T-helper 17 cell (primary cell): Measurements from ENCODE around the gene HLA-DOA. TPM values are rescaled to one million over a fixed set of nuclear protein-coding genes. Genes with fewer than 3 reads are reported as not detected.

Source experiments
- ATAC-seq: fragments of 150-1000 bp; cut with Tn5 transposase; 2 replicates; pipeline ENCODE4 v1.10.0; 2021; ENCODE audit warnings: mild to moderate bottlenecking, moderate library complexity
- DNase-seq, 3 donors: peaks; one replicate each; pipeline versions ENCODE4 v3.0.0 to v3.0.0-alpha.2; 2020 to 2021
- H3K9me3 ChIP-seq: one replicate; pipeline ENCODE4 v1.7.0; 2013; ENCODE audit warnings: low read length, mild to moderate bottlenecking; ENCODE audit not compliant: control insufficient read depth, poor library complexity, severe bottlenecking
- H3K27ac Mint-ChIP-seq: one replicate; pipeline ENCODE4 v1.8.0; 2022; ENCODE audit warnings: mild to moderate bottlenecking, moderate library complexity, mixed read lengths
- H3K27me3 Mint-ChIP-seq: one replicate; pipeline ENCODE4 v1.8.0; 2022; ENCODE audit warnings: mixed read lengths
- H3K36me3 Mint-ChIP-seq: one replicate; pipeline ENCODE4 v1.8.0; 2022; ENCODE audit warnings: low read depth, mixed read lengths
- H3K4me1 Mint-ChIP-seq: one replicate; pipeline ENCODE4 v1.8.0; 2022; ENCODE audit warnings: mild to moderate bottlenecking, mixed read lengths
- H3K4me3 Mint-ChIP-seq: one replicate; pipeline ENCODE4 v1.8.0; 2022; ENCODE audit warnings: mild to moderate bottlenecking, moderate library complexity, mixed read lengths
- total RNA-seq, 4 donors: library from RNA in 2 of 4; stranded (reverse) in 2 of 4; gene quantifications; one replicate each; pipeline ENCODE4 v1.2.3 and lab custom pipeline; 2022 to 2026

Gene HLA-DOA
- total RNA-seq (1 to 10 TPM; 2.6 to 5.1 TPM), total RNA-seq (lab: John Stamatoyannopoulos, UW) (6.0 to 10.1 reads per million in 2 donors)

DNA sequence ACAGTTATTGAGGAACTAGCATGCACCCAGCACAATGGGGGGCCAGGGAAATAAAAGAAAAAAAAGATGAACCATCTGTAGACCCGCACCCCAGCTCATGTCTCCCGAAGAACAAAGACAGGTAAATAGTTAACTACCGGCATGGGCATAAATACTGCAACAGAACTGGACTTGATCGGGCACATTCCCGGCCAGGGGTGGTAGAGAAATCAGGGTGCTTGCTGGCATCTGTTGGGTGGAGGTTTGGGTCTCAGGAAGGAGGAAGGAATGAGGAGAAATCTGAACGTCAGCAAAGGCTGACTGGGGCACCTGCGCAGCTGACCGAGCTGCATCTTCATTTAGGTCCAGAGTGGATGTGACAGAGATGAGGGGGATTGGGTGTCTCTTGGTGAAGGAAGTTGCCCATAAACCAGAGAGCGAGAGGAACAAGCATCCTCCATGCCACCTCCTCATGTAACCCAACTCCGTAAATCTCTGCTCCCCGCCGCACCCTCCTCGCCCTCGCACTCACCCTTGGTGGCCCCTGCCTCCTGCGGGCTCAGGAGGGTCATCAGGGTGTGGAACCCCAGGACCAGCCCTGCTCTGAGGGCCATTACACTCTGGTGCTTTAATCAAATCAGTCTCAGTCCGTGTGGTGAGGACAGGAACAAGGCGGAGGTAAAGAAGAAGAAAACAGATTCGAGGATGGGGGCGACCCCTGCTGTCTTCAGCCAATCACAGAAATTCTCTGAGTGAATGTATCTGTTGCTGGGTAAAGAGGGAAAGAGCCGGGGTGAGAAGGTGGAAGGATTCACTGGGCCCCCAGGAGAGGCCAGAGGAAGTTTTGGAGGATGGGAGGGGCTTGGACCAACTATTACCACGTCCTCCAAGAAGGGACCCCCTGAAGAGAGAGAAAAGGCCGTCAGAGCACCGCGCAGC, at the start of gene HLA-DOA:
Gene HLA-DOA, minus strand, starts transcription at position 648 of the 918 bp plus-strand sequence.
- Mint-ChIP-seq H3K4me1 (peaks cover 15% of the 10 kb centered on the region), H3K4me3 (peak within 1 kb of the TSS; percentile 82), H3K27ac (peak within 1 kb of the TSS; percentile 9), H3K36me3 (no peaks in the 10 kb centered on the region), H3K27me3 (peaks cover 59% of the 10 kb centered on the region)
- peak; percentile 88 for ATAC-seq
- DNase-seq: no peak
- no peaks in the 10 kb centered on the region for H3K9me3 ChIP-seq

DNA sequence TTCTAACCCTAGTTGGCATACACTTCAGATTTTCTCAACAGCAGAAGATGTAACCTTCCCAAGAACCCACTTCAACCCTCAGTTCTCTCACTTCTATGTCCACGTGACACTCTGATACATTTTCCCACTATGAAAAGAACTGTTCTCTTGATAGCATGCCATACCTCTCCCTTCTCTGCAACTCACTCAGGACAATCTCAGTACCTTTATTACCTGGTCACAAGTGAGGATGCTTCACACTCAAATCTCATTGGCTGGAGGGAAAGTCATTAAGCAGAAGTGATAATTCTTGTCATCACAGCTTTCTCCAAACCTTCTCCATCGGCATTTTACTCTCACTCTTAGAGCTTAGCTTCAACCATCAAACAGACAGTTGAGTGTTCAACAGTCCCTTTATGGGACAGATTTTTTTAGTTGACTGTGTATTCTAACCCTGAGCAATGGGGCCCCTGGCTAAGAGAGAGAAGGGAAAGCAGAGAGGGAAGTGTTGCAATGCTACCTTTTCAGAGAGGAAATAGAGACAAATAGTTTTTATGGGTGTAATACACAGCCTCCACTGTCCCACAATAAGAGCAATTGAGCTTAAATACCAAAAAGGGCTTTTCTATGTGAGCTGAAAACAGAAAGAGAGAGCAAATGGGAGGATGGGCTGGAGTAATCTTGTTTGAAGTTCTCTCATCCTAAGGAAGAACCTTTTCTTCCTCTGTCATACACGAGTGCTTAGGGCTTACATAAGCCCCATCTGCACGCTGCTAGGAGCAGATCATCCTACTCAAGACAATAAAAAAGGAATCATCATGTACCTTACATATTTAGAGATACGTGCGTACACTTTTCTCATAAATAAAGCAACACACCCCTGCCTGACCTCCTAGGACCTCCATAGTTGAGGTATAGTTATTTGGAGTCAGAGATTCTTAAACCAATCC, 48.1 kb upstream of the HLA-DOA start:
- H3K36me3 Mint-ChIP-seq: no peaks in the 10 kb centered on the region
- H3K27ac Mint-ChIP-seq: peak overlapping the region; percentile 71
- H3K27me3 Mint-ChIP-seq: peaks cover 29% of the 10 kb centered on the region
- DNase-seq: no peak
- ATAC-seq: peak; percentile 47
- peaks cover 9% of the 10 kb centered on the region for H3K4me1 Mint-ChIP-seq
- no peaks in the 10 kb centered on the region for H3K9me3 ChIP-seq
- no peak overlapping the region for H3K4me3 Mint-ChIP-seq

GRCh38 chr6:33053230-33053629, 43.8 kb upstream of the HLA-DOA start:
- no peak overlapping the region for H3K4me3 Mint-ChIP-seq
- peaks cover 3% of the 10 kb centered on the region for H3K36me3 Mint-ChIP-seq
- no peaks in the 10 kb centered on the region for H3K9me3 ChIP-seq
- peaks cover 64% of the 10 kb centered on the region for H3K27me3 Mint-ChIP-seq
- ATAC-seq: no peak
- peaks cover 9% of the 10 kb centered on the region for H3K4me1 Mint-ChIP-seq
- no peak for DNase-seq
- H3K27ac Mint-ChIP-seq: no peak overlapping the region

GRCh38 chr6:33052627-33053026, 43.2 kb upstream of the HLA-DOA start:
- Mint-ChIP-seq H3K27me3 (peaks cover 68% of the 10 kb centered on the region), H3K4me3 (no peak overlapping the region)

DNA sequence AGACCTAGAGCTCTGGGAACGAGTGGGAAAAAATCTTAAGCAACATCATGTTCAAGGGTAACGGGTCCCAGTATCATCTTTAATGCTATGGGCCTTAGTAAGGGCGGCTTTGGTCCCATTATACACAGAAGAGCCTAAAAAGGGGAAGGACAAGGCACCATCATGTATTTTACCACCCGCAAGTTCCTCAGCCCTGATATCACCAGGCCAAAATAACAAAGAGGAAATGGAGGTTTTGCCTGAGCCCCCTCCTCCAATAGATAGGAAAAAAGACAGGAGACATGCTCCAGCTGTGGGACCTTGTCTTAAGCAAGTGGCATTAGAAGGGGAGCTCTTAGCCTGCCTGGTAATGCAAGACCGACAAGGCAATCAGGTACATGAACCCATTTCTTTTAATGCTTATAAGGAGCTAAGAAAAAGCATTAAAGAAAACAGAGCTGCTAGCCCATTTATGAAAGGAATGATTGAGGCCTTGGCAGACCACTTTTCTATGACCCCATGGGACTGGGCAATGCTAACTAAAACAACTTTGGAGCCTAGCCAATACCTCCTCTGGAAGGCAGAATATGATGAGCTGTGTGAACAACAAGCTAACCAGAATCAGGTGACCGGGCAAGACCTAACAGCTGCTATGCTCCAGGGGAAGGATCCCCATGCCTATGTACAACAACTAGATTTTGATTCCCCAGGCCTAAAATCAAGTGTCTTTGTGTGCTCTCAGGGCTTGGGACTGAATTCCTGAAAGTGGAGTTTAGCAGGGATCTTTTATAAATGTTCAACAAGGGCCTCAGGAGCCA, 40.8 kb upstream of the HLA-DOA start:
- H3K9me3 ChIP-seq: no peaks in the 10 kb centered on the region
- Mint-ChIP-seq H3K4me3 (no peak overlapping the region), H3K27me3 (peaks cover 85% of the 10 kb centered on the region), H3K27ac (peak overlapping the region; percentile 37), H3K4me1 (no peaks in the 10 kb centered on the region), H3K36me3 (peaks cover 5% of the 10 kb centered on the region)
- no peak for DNase-seq
- no peak for ATAC-seq

More at GRCh38 chr6:33052627-33053026, 43.2 kb upstream of the HLA-DOA start:
- no peaks in the 10 kb centered on the region for H3K9me3 ChIP-seq
- ATAC-seq: no peak
- no peak for DNase-seq
- peaks cover 3% of the 10 kb centered on the region for H3K36me3 Mint-ChIP-seq
- H3K27ac Mint-ChIP-seq: no peak overlapping the region
- H3K4me1 Mint-ChIP-seq: peaks cover 7% of the 10 kb centered on the region

DNA sequence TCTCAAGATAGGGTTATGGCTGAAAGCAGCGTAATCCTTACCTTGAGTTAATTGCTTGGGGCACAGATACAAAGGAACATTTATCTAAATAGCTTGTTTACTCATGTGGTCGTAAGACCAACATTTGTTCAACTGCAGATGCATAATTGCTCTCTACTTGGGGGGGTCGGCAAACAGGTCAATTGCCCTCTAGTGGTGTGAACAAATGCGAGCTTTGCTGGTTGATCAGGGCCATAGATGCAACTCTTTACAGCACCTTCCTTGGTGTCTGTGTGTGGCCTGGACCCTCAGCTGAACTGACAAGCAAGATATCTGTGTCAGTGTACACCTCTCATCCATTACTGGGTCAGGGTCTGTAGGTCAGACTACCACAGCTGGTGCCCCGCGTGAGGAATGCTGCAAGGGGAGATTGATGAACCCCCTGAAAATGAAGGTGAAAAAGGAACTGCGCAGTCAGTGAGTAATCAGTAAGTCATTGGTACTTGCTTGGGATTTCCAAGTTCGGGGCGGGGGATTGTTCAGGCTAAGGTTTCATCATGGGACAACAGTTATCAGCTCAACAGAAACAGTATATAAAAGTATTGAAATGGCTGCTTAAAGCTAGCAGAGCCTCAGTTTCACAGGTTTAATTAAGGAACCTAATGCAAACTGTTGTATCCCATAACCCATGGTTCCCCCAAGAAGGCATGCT, 40.1 kb upstream of the HLA-DOA start:
- H3K36me3 Mint-ChIP-seq: peaks cover 5% of the 10 kb centered on the region
- H3K4me3 Mint-ChIP-seq: no peak overlapping the region
- H3K27me3 Mint-ChIP-seq: peaks cover 93% of the 10 kb centered on the region
- no peak for DNase-seq
- no peak overlapping the region for H3K27ac Mint-ChIP-seq
- ATAC-seq: no peak
- no peaks in the 10 kb centered on the region for H3K9me3 ChIP-seq
- no peaks in the 10 kb centered on the region for H3K4me1 Mint-ChIP-seq

GRCh38 chr6:33040157-33040556, 30.8 kb upstream of the HLA-DOA start:
- DNase-seq (no peak), ATAC-seq (no peak)
- H3K36me3 Mint-ChIP-seq: peaks cover 4% of the 10 kb centered on the region
- H3K27me3 Mint-ChIP-seq: peaks cover 42% of the 10 kb centered on the region
- no peak overlapping the region for H3K4me3 Mint-ChIP-seq
- no peaks in the 10 kb centered on the region for H3K4me1 Mint-ChIP-seq
- H3K27ac Mint-ChIP-seq: no peak overlapping the region
- H3K9me3 ChIP-seq: peaks cover 7% of the 10 kb centered on the region

GRCh38 chr6:33036535-33036934, 27.1 kb upstream of the HLA-DOA start:
- Mint-ChIP-seq H3K4me3 (no peak overlapping the region), H3K27ac (no peak overlapping the region), H3K36me3 (no peaks in the 10 kb centered on the region), H3K4me1 (peaks cover 2% of the 10 kb centered on the region), H3K27me3 (peaks cover 48% of the 10 kb centered on the region)
- peaks cover 7% of the 10 kb centered on the region for H3K9me3 ChIP-seq
- ATAC-seq: no peak
- no peak for DNase-seq

GRCh38 chr6:33034554-33034953, 25.2 kb upstream of the HLA-DOA start:
- ATAC-seq: no peak
- H3K27me3 Mint-ChIP-seq: peaks cover 42% of the 10 kb centered on the region
- peaks cover 7% of the 10 kb centered on the region for H3K9me3 ChIP-seq
- DNase-seq: no peak
- peaks cover 4% of the 10 kb centered on the region for H3K4me1 Mint-ChIP-seq
- no peak overlapping the region for H3K4me3 Mint-ChIP-seq
- H3K27ac Mint-ChIP-seq: no peak overlapping the region
- no peaks in the 10 kb centered on the region for H3K36me3 Mint-ChIP-seq

GRCh38 chr6:33030245-33030644, 20.9 kb upstream of the HLA-DOA start:
- no peak for DNase-seq
- no peak for ATAC-seq
- peaks cover 28% of the 10 kb centered on the region for H3K27me3 Mint-ChIP-seq
- H3K27ac Mint-ChIP-seq: peak overlapping the region; percentile 89
- H3K36me3 Mint-ChIP-seq: no peaks in the 10 kb centered on the region
- H3K4me3 Mint-ChIP-seq: no peak overlapping the region
- peaks cover 9% of the 10 kb centered on the region for H3K4me1 Mint-ChIP-seq
- H3K9me3 ChIP-seq: no peaks in the 10 kb centered on the region

GRCh38 chr6:33029328-33030184, 20.2 kb upstream of the HLA-DOA start:
- peak overlapping the region; percentile 89 for H3K27ac Mint-ChIP-seq
- H3K4me3 Mint-ChIP-seq: peak overlapping the region; percentile 76
- no peaks in the 10 kb centered on the region for H3K9me3 ChIP-seq
- H3K36me3 Mint-ChIP-seq: no peaks in the 10 kb centered on the region
- H3K4me1 Mint-ChIP-seq: peaks cover 9% of the 10 kb centered on the region
- ATAC-seq: peak; percentile 84
- no peak for DNase-seq
- peaks cover 25% of the 10 kb centered on the region for H3K27me3 Mint-ChIP-seq
